Esophagus squamous epithelium (tissue), 4 donors: Measurements from ENCODE around the gene GPR18.

Experiments used
- CTCF ChIP-seq, 6 experiments: fragments of 450-650 bp in 4 of 6; fragments of 200-600 bp in 2 of 6; sonication (generic) in 2 of 6; IDR thresholded peaks; one replicate each; pipeline ENCODE4 v1.5.1; 2016 to 2019; ENCODE audit warnings: antibody characterized with exemption in 6 of 6, mild to moderate bottlenecking in 4 of 6, moderate library complexity in 4 of 6
- POLR2A ChIP-seq, 4 donors: fragments of 450-650 bp; IDR thresholded peaks; one replicate each; pipeline ENCODE4 v1.6.1; 2017; ENCODE audit warnings: antibody characterized with exemption in 4 of 4, mild to moderate bottlenecking in 4 of 4, moderate library complexity in 3 of 4

DNA sequence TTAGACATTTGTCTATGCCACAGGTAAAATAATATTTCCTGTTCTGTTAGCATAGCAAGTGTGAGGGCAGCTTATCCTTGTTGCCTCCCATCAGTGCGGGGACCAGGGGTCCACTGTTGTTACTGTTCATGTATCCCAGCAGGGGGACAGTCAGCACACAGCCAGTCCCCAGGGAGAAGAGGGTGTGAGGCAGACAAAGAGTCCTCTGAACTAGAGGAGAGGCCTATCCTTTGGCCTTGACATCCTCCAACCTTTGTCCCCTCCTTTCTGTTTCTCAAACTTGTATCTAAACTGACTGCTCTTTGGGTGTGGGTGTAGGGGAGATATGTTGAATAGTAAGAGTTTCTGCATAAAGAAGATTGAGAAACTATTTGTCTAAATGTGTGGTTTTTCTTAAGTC is 2.9 kb upstream of the GPR18 start:
- no peak for TF ChIP-seq CTCF (IDR thresholded peaks at IDR 0.05)
- TF ChIP-seq POLR2A (IDR thresholded peaks at IDR 0.05): no peak
